Lower leg skin (tissue), 4 donors: ENCODE data around the gene SPTBN4. TPM values are rescaled to one million over a fixed set of nuclear protein-coding genes. Genes with fewer than 3 reads are reported as not detected.

ENCODE experiments used
- DNase-seq, 2 donors: peaks; one replicate each; pipeline ENCODE4 v3.0.0-alpha.2; 2019; ENCODE audit warnings: low spot score in 2 of 2
- H3K4me3 ChIP-seq: fragments of 200-600 bp; sonication (generic); 2 replicates; pipeline ENCODE4 v1.5.1; 2017; ENCODE audit warnings: mild to moderate bottlenecking, low read depth; ENCODE audit not compliant: poor library complexity, severe bottlenecking
- POLR2A ChIP-seq, 2 donors: fragments of 450-650 bp; IDR thresholded peaks; one replicate each; pipeline ENCODE4 v1.6.1; 2016 to 2017; ENCODE audit warnings: antibody characterized with exemption in 2 of 2, mild to moderate bottlenecking in 1 of 2, moderate library complexity in 1 of 2
- WGBS, 2 donors: methylation state at CpG; one replicate each; pipeline ENCODE4 v1.1.5; 2018; 5-methylcytosine and 5-hydroxymethylcytosine counted together
- intact Hi-C: fragments of 100-400 bp; cut with DNase I; formaldehyde crosslinking; loops from one replicate; pipeline ENCODE4 v1.15.0; 2023; ENCODE audit warnings: low total_unique reads
- total RNA-seq, 4 donors: library from RNA; depleted of rRNA; stranded (reverse); fragments of >200 nt; gene quantifications; one replicate each; pipeline ENCODE4 v1.1.0, GENCODE V29; 2016
- TF ChIP-seq, protein P1 (sequence below), 3 donors: fragments of 450-650 bp; IDR thresholded peaks; one replicate each; pipeline ENCODE4 v1.5.1; 2016; ENCODE audit warnings: antibody characterized with exemption in 3 of 3, mild to moderate bottlenecking in 3 of 3, moderate library complexity in 2 of 3

Gene SPTBN4
- total RNA-seq, 4 donors from 2014 or later = 0.25 to 2.2 (median 1.6) TPM

DNA sequence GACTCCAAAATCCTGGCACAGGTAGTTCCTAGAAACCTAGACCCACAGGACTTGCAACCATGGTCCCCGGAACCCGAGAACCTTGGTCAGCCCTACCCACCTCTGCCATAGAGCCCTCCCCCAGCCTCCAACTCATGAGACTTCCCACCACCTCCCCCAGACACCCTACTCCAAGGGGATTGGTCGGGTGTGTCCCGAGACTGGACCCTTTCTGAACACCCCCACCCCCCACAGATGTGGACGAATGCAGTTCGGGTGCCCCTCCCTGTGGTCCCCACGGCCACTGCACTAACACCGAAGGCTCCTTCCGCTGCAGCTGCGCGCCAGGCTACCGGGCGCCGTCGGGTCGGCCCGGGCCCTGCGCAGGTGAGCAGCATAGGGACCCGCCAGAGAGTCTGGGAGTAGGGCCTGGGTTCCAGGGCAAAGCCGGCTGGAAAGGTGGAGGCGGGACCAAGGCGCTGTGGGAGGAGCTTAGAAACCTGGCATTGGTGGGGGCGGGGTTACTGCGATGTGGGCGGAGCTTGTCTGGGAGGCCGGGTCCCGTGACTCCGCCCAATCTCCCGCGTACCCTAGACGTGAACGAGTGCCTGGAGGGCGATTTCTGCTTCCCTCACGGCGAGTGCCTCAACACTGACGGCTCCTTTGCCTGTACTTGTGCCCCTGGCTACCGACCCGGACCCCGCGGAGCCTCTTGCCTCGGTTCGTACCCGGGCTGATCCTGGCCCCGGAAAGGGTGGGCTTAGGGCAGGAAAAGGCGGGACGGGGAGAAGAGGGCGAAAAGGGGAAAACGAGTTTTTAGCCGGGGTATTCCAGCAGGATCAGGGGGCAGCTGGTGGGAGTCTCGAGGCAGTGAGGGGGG is 146.3 kb downstream of the SPTBN4 start:
- intact Hi-C loops = no loop called here
- no peak for TF ChIP-seq POLR2A (IDR thresholded peaks at IDR 0.05)
- TF ChIP-seq, protein P1, sequence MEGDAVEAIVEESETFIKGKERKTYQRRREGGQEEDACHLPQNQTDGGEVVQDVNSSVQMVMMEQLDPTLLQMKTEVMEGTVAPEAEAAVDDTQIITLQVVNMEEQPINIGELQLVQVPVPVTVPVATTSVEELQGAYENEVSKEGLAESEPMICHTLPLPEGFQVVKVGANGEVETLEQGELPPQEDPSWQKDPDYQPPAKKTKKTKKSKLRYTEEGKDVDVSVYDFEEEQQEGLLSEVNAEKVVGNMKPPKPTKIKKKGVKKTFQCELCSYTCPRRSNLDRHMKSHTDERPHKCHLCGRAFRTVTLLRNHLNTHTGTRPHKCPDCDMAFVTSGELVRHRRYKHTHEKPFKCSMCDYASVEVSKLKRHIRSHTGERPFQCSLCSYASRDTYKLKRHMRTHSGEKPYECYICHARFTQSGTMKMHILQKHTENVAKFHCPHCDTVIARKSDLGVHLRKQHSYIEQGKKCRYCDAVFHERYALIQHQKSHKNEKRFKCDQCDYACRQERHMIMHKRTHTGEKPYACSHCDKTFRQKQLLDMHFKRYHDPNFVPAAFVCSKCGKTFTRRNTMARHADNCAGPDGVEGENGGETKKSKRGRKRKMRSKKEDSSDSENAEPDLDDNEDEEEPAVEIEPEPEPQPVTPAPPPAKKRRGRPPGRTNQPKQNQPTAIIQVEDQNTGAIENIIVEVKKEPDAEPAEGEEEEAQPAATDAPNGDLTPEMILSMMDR (IDR thresholded peaks at IDR 0.05) = no peak
- peak in 1 of 2 donors; percentile 93 for DNase-seq
- peak overlapping the region; percentile 17 for H3K4me3 ChIP-seq
- 29 to 34% methylated on average over 48 to 50 of the region's 50 CpGs for whole genome bisulfite sequencing, 2 donors

DNA sequence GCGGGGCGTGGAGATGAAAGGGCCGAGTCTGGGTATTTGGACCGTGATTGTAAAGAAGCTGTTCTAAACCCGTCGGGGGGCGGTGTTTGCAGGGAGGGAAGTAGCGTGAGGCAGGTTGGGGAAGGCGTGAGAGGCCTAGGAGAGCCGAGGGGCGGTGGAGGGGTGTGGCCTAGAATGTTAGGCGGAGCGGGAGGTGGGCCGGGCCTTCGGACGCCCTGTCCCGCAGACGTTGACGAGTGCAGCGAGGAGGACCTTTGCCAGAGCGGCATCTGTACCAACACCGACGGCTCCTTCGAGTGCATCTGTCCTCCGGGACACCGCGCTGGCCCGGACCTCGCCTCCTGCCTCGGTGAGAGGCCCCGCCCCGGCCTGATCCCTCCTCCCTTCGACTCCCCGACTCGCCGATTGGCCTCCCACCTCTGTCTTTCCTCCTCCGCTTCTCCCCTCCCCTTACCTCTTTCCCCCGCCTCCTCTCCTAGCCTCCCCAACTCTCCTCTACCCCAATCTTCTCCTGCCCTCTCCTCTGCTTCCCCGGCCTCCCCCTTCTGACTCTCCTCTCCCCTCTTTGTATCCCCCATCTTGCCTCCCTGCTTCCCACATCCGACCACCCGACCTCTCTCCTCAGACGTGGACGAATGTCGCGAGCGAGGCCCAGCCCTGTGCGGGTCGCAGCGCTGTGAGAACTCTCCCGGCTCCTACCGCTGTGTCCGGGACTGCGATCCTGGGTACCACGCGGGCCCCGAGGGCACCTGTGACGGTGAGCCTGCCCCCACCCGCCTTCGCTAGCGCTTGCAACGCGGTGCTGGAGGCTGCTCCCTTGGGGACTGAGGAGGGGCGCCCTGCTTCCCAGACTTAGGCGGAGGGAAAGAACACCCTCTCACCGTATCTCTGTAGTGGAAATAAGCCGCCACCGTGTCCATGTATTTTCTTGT is 147.2 kb downstream of the SPTBN4 start:
- H3K4me3 ChIP-seq = peak overlapping the region; percentile 60
- intact Hi-C loops = no loop called here
- TF ChIP-seq, protein P1 (IDR thresholded peaks at IDR 0.05) = no peak
- TF ChIP-seq POLR2A (IDR thresholded peaks at IDR 0.05) = no peak
- peak; percentile 89 to 97 for DNase-seq
- 6% methylated on average over 66 of the region's 67 CpGs for WGBS, 2 donors

DNA sequence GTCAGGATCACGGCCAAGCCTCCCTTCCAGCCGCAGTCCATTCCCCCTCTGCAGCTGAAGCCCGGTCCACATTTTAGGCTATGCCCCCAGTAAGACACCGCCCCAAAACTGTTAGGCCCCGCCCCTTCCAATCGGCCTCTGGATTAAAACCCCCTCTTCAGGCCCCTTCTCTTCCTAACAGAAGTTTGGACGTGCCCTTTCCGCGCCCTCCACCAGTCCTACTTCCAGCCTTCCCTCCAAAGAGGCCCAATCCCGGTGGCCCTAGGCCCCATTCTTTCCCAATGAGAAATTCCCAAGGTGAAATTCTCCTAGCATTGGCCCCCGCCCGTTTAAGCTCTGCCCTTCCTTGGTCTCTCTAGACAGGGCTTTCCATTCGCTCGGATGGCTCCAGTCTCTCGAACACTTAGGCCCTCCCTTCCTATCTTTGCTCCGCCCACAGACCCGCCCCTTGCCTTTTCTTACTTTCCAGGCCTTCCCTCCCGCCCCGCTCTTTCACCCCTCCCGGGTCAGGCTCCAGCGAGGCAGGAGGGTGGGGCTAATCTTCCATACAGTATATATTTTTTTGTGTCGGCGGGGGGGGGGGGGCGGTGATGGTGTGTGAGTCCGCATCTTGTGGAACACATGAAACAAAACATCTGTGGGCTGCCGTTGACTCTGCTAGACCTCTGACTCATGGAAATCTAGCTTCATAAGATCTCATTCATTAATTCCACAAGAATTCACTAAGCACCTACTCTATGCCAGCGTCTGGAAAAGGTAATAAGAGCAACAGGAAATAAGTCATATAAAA is 148.0 kb downstream of the SPTBN4 start:
- H3K4me3 ChIP-seq = peak overlapping the region; percentile 60
- intact Hi-C loops = no loop called here
- TF ChIP-seq, protein P1 (IDR thresholded peaks at IDR 0.05) = no peak
- TF ChIP-seq POLR2A (IDR thresholded peaks at IDR 0.05) = no peak
- DNase-seq = peak; percentile 92 to 97
- WGBS, 2 donors = 7 to 8% methylated on average over 27 of the region's 27 CpGs

DNA sequence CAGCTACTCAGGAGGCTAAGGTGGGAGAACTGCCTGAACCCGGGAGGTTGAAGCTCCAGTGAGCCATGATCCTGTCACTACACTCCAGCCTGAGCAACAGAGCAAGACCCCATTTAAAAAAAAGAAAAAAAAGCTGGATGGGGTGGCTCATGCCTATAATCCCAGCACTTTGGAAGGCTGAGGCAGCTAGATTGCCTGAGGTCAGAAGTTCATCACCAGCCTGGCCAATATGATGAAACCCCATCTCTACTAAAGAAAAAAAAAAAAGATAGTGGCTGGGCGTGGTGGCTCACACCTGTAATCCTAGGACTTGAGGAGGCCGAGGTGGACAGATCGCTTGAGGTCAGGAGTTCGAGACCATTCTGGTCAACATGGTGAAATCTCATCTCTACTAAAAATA is 149.4 kb downstream of the SPTBN4 start:
- TF ChIP-seq, protein P1 (IDR thresholded peaks at IDR 0.05) = no peak
- no peak for TF ChIP-seq POLR2A (IDR thresholded peaks at IDR 0.05)
- H3K4me3 ChIP-seq = no peak overlapping the region
- DNase-seq = no peak
- 82 to 85% methylated on average over 5 of the region's 5 CpGs for WGBS, 2 donors
- intact Hi-C loops = no loop called here

DNA sequence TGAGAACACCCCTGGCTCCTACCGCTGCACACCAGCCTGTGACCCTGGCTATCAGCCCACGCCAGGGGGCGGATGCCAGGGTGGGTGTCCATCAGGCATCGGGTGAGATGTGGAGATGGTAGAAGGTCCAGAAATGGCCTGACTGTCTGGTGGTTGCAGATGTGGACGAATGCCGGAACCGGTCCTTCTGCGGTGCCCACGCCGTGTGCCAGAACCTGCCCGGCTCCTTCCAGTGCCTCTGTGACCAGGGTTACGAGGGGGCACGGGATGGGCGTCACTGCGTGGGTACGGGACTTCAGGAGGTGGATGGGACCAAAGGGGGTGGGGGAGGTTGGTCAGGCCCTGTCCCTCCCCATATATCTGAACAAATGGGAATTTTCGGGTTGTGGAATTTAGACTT is 150.1 kb downstream of the SPTBN4 start:
- no peak for DNase-seq
- TF ChIP-seq, protein P1 (IDR thresholded peaks at IDR 0.05) = no peak
- TF ChIP-seq POLR2A (IDR thresholded peaks at IDR 0.05) = no peak
- H3K4me3 ChIP-seq = no peak overlapping the region
- 93 to 94% methylated on average over 17 of the region's 17 CpGs for WGBS, 2 donors
- intact Hi-C loops = no loop called here
